H9 (cell line): ENCODE data around the gene CAMK1. TPM values are rescaled to one million over a fixed set of nuclear protein-coding genes. Genes with fewer than 3 reads are reported as not detected.

ENCODE experiments used
- DNase-seq: peaks from one replicate; pipeline ENCODE4 v3.0.0-alpha.2; 2017
- H2AFZ ChIP-seq: one replicate; pipeline ENCODE4 v1.6.1; 2013; ENCODE audit warnings: mild to moderate bottlenecking, low read length, control low read depth, moderate library complexity
- H2AK5ac ChIP-seq: 2 replicates; pipeline ENCODE4 v1.6.1; 2013; ENCODE audit warnings: low read length, control low read depth, mixed read lengths; ENCODE audit not compliant: insufficient read length
- H2BK120ac ChIP-seq: one replicate; pipeline ENCODE4 v1.6.1; 2013; ENCODE audit warnings: low read depth, mild to moderate bottlenecking, low read length, control low read depth, inconsistent platforms; ENCODE audit not compliant: poor library complexity, severe bottlenecking
- H2BK12ac ChIP-seq: 2 replicates; pipeline ENCODE4 v1.6.1; 2013; ENCODE audit warnings: low read length, control low read depth, mixed read lengths, low read depth; ENCODE audit not compliant: insufficient read length
- H2BK15ac ChIP-seq: 2 replicates; pipeline ENCODE4 v1.6.1; 2013; ENCODE audit warnings: low read depth, low read length, control low read depth
- H2BK20ac ChIP-seq: one replicate; pipeline ENCODE4 v1.6.1; 2013; ENCODE audit warnings: low read depth, mild to moderate bottlenecking, low read length, control low read depth, inconsistent platforms; ENCODE audit not compliant: poor library complexity, severe bottlenecking
- H2BK5ac ChIP-seq: 2 replicates; pipeline ENCODE4 v1.6.1; 2013; ENCODE audit warnings: low read length, control low read depth, mixed read lengths; ENCODE audit not compliant: insufficient read length
- H3K14ac ChIP-seq: 2 replicates; pipeline ENCODE4 v1.6.1; 2013; ENCODE audit warnings: low read length, control low read depth; ENCODE audit not compliant: insufficient read depth
- H3K18ac ChIP-seq: 2 replicates; pipeline ENCODE4 v1.6.1; 2013; ENCODE audit warnings: low read depth, mild to moderate bottlenecking, mixed read lengths, low read length, control low read depth; ENCODE audit not compliant: insufficient read length
- H3K23ac ChIP-seq: 2 replicates; pipeline ENCODE4 v1.6.1; 2013; ENCODE audit warnings: low read length, control low read depth, mixed read lengths, low read depth; ENCODE audit not compliant: insufficient read length
- H3K23me2 ChIP-seq: 2 replicates; pipeline ENCODE4 v1.6.1; 2013; ENCODE audit warnings: low read depth, mild to moderate bottlenecking, mixed read lengths, low read length, control low read depth; ENCODE audit not compliant: insufficient read length, poor library complexity, severe bottlenecking
- H3K27ac ChIP-seq: 2 replicates; pipeline ENCODE4 v1.5.1; 2013; ENCODE audit warnings: low read length, control low read depth, mixed read lengths, low read depth; ENCODE audit not compliant: insufficient read length
- H3K27me3 ChIP-seq: 2 replicates; pipeline ENCODE4 v1.6.1; 2013; ENCODE audit warnings: low read length, control low read depth, inconsistent platforms; ENCODE audit not compliant: insufficient read depth
- H3K4ac ChIP-seq: 2 replicates; pipeline ENCODE4 v1.6.1; 2013; ENCODE audit warnings: low read depth, mild to moderate bottlenecking, control low read depth, inconsistent platforms, low read length, moderate library complexity
- H3K4me1 ChIP-seq: 2 replicates; pipeline ENCODE4 v1.6.1; 2013; ENCODE audit warnings: low read length, control low read depth, inconsistent platforms; ENCODE audit not compliant: insufficient read depth
- H3K4me2 ChIP-seq: 2 replicates; pipeline ENCODE4 v1.6.1; 2013; ENCODE audit warnings: low read length, control low read depth, mixed read lengths; ENCODE audit not compliant: insufficient read length, insufficient read depth
- H3K56ac ChIP-seq: 2 replicates; pipeline ENCODE4 v1.6.1; 2013; ENCODE audit warnings: low read depth, mild to moderate bottlenecking, mixed read lengths, low read length, control low read depth; ENCODE audit not compliant: insufficient read length
- H3K79me1 ChIP-seq: 2 replicates; pipeline ENCODE4 v1.6.1; 2013; ENCODE audit warnings: low read depth, mild to moderate bottlenecking, moderate library complexity, low read length, control low read depth, inconsistent platforms; ENCODE audit not compliant: insufficient read depth, poor library complexity, severe bottlenecking
- H3K79me2 ChIP-seq: 2 replicates; pipeline ENCODE4 v1.6.1; 2013; ENCODE audit warnings: low read length, control low read depth, inconsistent platforms; ENCODE audit not compliant: insufficient read depth
- H3K9ac ChIP-seq: 2 replicates; pipeline ENCODE4 v1.6.1; 2013; ENCODE audit warnings: low read length, control low read depth, mixed read lengths; ENCODE audit not compliant: insufficient read length; ENCODE audit errors: extremely low read depth
- H3K9me3 ChIP-seq: one replicate; pipeline ENCODE4 v1.6.1; 2013; ENCODE audit warnings: low read depth, low read length, inconsistent platforms; ENCODE audit not compliant: control insufficient read depth
- H3T11ph ChIP-seq: one replicate; pipeline ENCODE4 v1.6.1; 2013; ENCODE audit warnings: mild to moderate bottlenecking, low read length, control low read depth, inconsistent platforms
- H4K20me1 ChIP-seq: one replicate; pipeline ENCODE4 v1.6.1; 2013; ENCODE audit not compliant: control insufficient read depth, insufficient read length, insufficient read depth
- H4K5ac ChIP-seq: 2 replicates; pipeline ENCODE4 v1.6.1; 2013; ENCODE audit warnings: low read depth, mild to moderate bottlenecking, mixed read lengths, low read length, control low read depth; ENCODE audit not compliant: insufficient read length
- H4K8ac ChIP-seq: replicated peaks from 2 replicates; pipeline ENCODE4 v1.6.1; 2013; ENCODE audit warnings: low read length, control low read depth, mixed read lengths, low read depth; ENCODE audit not compliant: insufficient read length
- H4K91ac ChIP-seq: 2 replicates; pipeline ENCODE4 v1.6.1; 2013; ENCODE audit warnings: low read depth, mild to moderate bottlenecking, moderate library complexity, mixed read lengths, low read length, control low read depth; ENCODE audit not compliant: insufficient read length
- H3K27ac Mint-ChIP-seq, 3 experiments: 2 replicates in 2 of 3; 3 replicates in 1 of 3; pipeline ENCODE4 v1.8.0; 2020 to 2021; ENCODE audit warnings: mixed read lengths in 3 of 3, mild to moderate bottlenecking in 1 of 3, moderate library complexity in 1 of 3
- H3K27me3 Mint-ChIP-seq: 2 replicates; pipeline ENCODE4 v1.8.0; 2021; ENCODE audit warnings: low read depth, mild to moderate bottlenecking, moderate library complexity, mixed read lengths
- H3K36me3 Mint-ChIP-seq, 3 experiments: 2 replicates in 2 of 3; 3 replicates in 1 of 3; pipeline ENCODE4 v1.8.0; 2020 to 2021; ENCODE audit warnings: low read depth in 3 of 3, mixed read lengths in 3 of 3; ENCODE audit not compliant: insufficient read depth in 1 of 3
- H3K4me1 Mint-ChIP-seq, 2 experiments: 2 replicates each; pipeline ENCODE4 v1.8.0; 2020; ENCODE audit warnings: mixed read lengths in 2 of 2
- H3K4me3 Mint-ChIP-seq, 2 experiments: 2 replicates in 1 of 2; 3 replicates in 1 of 2; pipeline ENCODE4 v1.8.0; 2020 to 2021; ENCODE audit warnings: mild to moderate bottlenecking in 2 of 2, mixed read lengths in 2 of 2, moderate library complexity in 1 of 2
- H3K9me3 Mint-ChIP-seq, 2 experiments: 2 replicates in 1 of 2; 3 replicates in 1 of 2; pipeline ENCODE4 v1.8.0; 2020; ENCODE audit warnings: mild to moderate bottlenecking in 2 of 2, mixed read lengths in 2 of 2, moderate library complexity in 1 of 2
- WGBS: extraction: QIAGEN DNeasy Blood & Tissue Kit; methylation state at CpG from one replicate; pipeline ENCODE4 v1.1.7; 2013; ENCODE audit warnings: missing lambda C conversion rate, low lambda C conversion rate, mixed read lengths; ENCODE audit not compliant: insufficient read length; ENCODE audit errors: extremely low coverage; 5-methylcytosine and 5-hydroxymethylcytosine counted together
- total RNA-seq: library from RNA; stranded (reverse); gene quantifications from 2 replicates; pipeline ENCODE4 v1.2.1, GENCODE V29; 2021
- TF ChIP-seq, protein P1 (sequence below): fragments of 200-600 bp; sonication (generic); conservative IDR thresholded peaks from 3 replicates; pipeline ENCODE4 v1.8.0; 2021; ENCODE audit warnings: antibody characterized with exemption, mild to moderate bottlenecking

The CAMK1 gene
- total RNA-seq, 1 experiment from 2014 or later = 9.2 TPM

DNA sequence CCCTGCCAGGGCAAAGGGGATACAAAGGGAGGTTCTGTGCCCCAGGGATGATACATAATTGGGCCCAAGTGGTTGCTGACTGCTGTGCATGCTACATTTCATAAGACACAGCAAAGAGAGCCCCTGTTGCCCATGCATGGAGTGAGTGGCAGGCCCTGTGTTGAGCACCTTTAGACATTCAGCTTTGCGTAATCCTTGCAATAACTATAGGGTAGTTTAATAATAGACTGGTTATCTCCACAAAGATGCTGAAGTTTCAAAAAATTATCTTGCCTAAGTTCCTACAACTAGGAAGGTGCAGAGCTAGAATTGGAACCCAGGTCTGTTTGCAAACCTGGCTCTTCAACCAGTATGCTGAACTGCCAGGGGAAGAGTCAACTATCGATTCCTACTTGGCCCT is 21.7 kb downstream of the CAMK1 start:
- Histone ChIP-seq H3K23ac (no peak overlapping the region), H3T11ph (no peak overlapping the region), H2AFZ (no peak overlapping the region), H3K4me2 (no peak overlapping the region), H3K27ac (no peak overlapping the region), H3K9me3 (no peaks in the 10 kb centered on the region), H2BK120ac (no peak overlapping the region), H3K27me3 (no peaks in the 10 kb centered on the region), H4K8ac (no peak overlapping the region), H3K14ac (no peak overlapping the region), H2BK20ac (no peak overlapping the region), H3K79me1 (no peaks in the 10 kb centered on the region), H2AK5ac (no peak overlapping the region), H3K56ac (no peak overlapping the region), H3K4ac (no peak overlapping the region), H3K9ac (no peak overlapping the region), H4K20me1 (no peaks in the 10 kb centered on the region), H3K79me2 (no peaks in the 10 kb centered on the region), H4K5ac (no peak overlapping the region), H2BK5ac (no peak overlapping the region), H3K4me1 (no peaks in the 10 kb centered on the region), H2BK15ac (no peak overlapping the region), H3K18ac (no peak overlapping the region), H4K91ac (no peak overlapping the region), H3K23me2 (no peaks in the 10 kb centered on the region), H2BK12ac (no peak overlapping the region)
- H3K36me3 Mint-ChIP-seq = peaks cover 51 to 88% (median 78%) of the 10 kb centered on the region in 3 experiments; a peak in 6 of 7 replicates
- no peak overlapping the region for H3K27ac Mint-ChIP-seq
- DNase-seq = no peak
- no peaks in the 10 kb centered on the region for H3K9me3 Mint-ChIP-seq
- no peak overlapping the region for H3K4me3 Mint-ChIP-seq
- TF ChIP-seq, protein P1, sequence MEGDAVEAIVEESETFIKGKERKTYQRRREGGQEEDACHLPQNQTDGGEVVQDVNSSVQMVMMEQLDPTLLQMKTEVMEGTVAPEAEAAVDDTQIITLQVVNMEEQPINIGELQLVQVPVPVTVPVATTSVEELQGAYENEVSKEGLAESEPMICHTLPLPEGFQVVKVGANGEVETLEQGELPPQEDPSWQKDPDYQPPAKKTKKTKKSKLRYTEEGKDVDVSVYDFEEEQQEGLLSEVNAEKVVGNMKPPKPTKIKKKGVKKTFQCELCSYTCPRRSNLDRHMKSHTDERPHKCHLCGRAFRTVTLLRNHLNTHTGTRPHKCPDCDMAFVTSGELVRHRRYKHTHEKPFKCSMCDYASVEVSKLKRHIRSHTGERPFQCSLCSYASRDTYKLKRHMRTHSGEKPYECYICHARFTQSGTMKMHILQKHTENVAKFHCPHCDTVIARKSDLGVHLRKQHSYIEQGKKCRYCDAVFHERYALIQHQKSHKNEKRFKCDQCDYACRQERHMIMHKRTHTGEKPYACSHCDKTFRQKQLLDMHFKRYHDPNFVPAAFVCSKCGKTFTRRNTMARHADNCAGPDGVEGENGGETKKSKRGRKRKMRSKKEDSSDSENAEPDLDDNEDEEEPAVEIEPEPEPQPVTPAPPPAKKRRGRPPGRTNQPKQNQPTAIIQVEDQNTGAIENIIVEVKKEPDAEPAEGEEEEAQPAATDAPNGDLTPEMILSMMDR = no peak
- peaks cover 13% of the 10 kb centered on the region in 2 experiments for H3K4me1 Mint-ChIP-seq
- no CpG with 5 or more reads among the region's 2 CpGs for WGBS
- no peaks in the 10 kb centered on the region; the same call in 1 of the 2 replicates for H3K27me3 Mint-ChIP-seq
